ENCODE results near the gene LIPE. TPM values are rescaled to one million over a fixed set of nuclear protein-coding genes. Genes with fewer than 3 reads are reported as not detected.

The LIPE gene
- total RNA-seq, 1 donor from 2014 or later, result 10.8 TPM

GRCh38 chr19:42396381-42397262 lies 30.6 kb downstream of the LIPE start:
- H3K4me1 Mint-ChIP-seq, result peaks cover 27% of the 10 kb centered on the region
- peak overlapping the region; percentile 90 for H3K4me3 Mint-ChIP-seq
- peak overlapping the region; percentile 98 for H3K27ac Mint-ChIP-seq
- TF ChIP-seq, protein P1, sequence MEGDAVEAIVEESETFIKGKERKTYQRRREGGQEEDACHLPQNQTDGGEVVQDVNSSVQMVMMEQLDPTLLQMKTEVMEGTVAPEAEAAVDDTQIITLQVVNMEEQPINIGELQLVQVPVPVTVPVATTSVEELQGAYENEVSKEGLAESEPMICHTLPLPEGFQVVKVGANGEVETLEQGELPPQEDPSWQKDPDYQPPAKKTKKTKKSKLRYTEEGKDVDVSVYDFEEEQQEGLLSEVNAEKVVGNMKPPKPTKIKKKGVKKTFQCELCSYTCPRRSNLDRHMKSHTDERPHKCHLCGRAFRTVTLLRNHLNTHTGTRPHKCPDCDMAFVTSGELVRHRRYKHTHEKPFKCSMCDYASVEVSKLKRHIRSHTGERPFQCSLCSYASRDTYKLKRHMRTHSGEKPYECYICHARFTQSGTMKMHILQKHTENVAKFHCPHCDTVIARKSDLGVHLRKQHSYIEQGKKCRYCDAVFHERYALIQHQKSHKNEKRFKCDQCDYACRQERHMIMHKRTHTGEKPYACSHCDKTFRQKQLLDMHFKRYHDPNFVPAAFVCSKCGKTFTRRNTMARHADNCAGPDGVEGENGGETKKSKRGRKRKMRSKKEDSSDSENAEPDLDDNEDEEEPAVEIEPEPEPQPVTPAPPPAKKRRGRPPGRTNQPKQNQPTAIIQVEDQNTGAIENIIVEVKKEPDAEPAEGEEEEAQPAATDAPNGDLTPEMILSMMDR (IDR thresholded peaks at IDR 0.05; ENCODE audit: unreplicated experiment), result no peak
- no peaks in the 10 kb centered on the region for H3K9me3 Mint-ChIP-seq
- peak; percentile 96 to 100 for DNase-seq (ENCODE audit: low spot score in 2 of 2, unreplicated experiment in 2 of 2)
- peaks cover 14% of the 10 kb centered on the region for H3K27me3 Mint-ChIP-seq (ENCODE audit: low read depth)
- H3K36me3 Mint-ChIP-seq, result no peaks in the 10 kb centered on the region

- H3K27me3 Mint-ChIP-seq (ENCODE audit: low read depth), result peaks cover 31% of the 10 kb centered on the region
- no peaks in the 10 kb centered on the region for H3K9me3 Mint-ChIP-seq
- no peak for DNase-seq (ENCODE audit: low spot score in 2 of 2, unreplicated experiment in 2 of 2)
- no peak overlapping the region for H3K4me3 Mint-ChIP-seq
- TF ChIP-seq, protein P1 (IDR thresholded peaks at IDR 0.05; ENCODE audit: unreplicated experiment), result no peak
- H3K4me1 Mint-ChIP-seq, result peaks cover 24% of the 10 kb centered on the region
- no peak overlapping the region for H3K27ac Mint-ChIP-seq
- H3K36me3 Mint-ChIP-seq, result no peaks in the 10 kb centered on the region
Observed at GRCh38 chr19:42394751-42395150, 32.4 kb downstream of the LIPE start.

DNA sequence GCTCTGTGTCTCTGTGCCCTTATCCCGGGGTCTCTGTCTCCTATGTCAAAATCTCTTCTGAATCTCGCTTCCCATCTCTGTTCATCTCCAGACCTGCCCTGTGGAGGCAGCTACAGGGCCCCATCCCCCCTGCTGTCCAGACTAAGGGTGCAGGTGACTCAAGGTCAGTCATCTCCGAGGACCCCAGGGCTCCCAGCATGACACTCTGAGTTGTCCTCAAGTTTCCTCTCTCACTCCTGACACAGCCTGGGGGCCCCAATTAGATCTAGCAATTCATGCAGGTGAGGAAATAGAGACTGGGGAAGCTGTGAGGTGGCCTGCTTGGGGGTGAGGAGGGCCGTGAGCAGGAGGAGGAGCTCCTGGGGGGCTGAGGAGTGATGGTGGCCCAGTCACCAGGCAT lies 35.0 kb downstream of the LIPE start:
- Mint-ChIP-seq H3K4me3 (no peak overlapping the region), H3K4me1 (peaks cover 15% of the 10 kb centered on the region), H3K36me3 (no peaks in the 10 kb centered on the region), H3K27me3 (ENCODE audit: low read depth) (peaks cover 44% of the 10 kb centered on the region), H3K27ac (no peak overlapping the region), H3K9me3 (no peaks in the 10 kb centered on the region)
- DNase-seq (ENCODE audit: low spot score in 2 of 2, unreplicated experiment in 2 of 2), result no peak
- TF ChIP-seq, protein P1 (IDR thresholded peaks at IDR 0.05; ENCODE audit: unreplicated experiment), result no peak

DNA sequence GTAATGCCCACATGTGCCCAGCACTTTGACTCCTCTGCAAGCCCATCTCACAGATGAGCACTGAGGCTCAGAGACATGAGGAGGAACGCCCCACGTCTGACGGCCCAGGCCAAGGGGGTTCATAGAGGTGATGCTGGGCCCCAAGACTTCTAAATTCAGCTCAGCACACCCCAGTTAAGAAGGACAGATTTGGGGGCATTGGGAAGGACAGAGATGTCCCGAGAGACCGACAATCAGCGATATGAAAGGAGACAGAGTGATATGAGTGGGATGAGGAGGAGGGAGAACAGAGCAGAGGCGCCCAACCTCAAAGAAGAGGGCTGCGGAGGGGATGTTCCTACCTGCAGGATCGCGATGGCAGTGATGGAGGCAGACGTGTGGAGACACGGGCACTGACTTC lies 37.3 kb downstream of the LIPE start, which contains the start of gene CNFN:
TSS of gene CNFN (minus strand) at position 399 of the 400 bp plus-strand sequence. CDS start 1,260 bp downstream, outside the sequence.
- Mint-ChIP-seq H3K36me3 (no peaks in the 10 kb centered on the region), H3K4me3 (no peak within 1 kb of the TSS), H3K27me3 (ENCODE audit: low read depth) (peaks cover 50% of the 10 kb centered on the region), H3K9me3 (no peaks in the 10 kb centered on the region), H3K27ac (no peak within 1 kb of the TSS), H3K4me1 (peaks cover 7% of the 10 kb centered on the region)
- TF ChIP-seq, protein P1 (IDR thresholded peaks at IDR 0.05; ENCODE audit: unreplicated experiment), result no peak
- no peak for DNase-seq (ENCODE audit: low spot score in 2 of 2, unreplicated experiment in 2 of 2)

DNA sequence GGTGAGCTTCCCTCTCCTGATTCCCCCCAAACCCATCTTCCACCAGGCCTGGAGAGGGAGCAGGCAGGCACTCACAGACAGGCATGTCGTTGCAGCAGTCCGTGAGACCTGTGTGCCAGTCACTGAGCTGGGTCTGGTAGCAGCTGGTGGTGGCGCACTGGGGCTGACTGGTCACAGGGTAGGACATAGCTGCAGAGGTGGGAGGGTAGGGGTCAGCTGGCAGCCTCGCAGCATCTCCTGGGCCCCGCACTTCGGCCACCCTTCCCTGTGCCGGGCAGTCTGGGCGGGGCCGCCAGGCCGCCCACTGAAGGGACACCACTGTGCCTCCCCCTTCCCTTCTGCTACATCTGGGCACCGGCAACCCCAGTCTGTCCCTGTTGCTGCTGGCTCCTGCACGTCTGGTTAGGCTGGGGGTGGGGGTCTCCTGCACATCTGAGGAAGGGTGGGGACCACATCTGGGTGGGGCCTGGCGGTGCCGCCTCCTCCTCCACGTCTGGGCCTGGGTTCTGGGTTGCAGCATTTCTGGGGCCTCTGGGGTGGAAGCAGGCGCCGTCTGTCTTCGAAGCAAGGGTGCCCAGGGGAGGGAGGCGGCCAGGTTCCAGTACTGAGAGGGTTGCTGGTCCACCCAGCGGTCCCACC lies 38.2 kb downstream of the LIPE start:
- peaks cover 50% of the 10 kb centered on the region for H3K27me3 Mint-ChIP-seq (ENCODE audit: low read depth)
- TF ChIP-seq, protein P1 (IDR thresholded peaks at IDR 0.05; ENCODE audit: unreplicated experiment), result no peak
- no peak overlapping the region for H3K27ac Mint-ChIP-seq
- no peaks in the 10 kb centered on the region for H3K36me3 Mint-ChIP-seq
- H3K4me3 Mint-ChIP-seq, result no peak overlapping the region
- no peaks in the 10 kb centered on the region for H3K9me3 Mint-ChIP-seq
- H3K4me1 Mint-ChIP-seq, result peaks cover 7% of the 10 kb centered on the region
- DNase-seq (ENCODE audit: low spot score in 2 of 2, unreplicated experiment in 2 of 2), result no peak
